GM23338 (cell line): ENCODE data around the gene FARP1. TPM values are rescaled to one million over a fixed set of nuclear protein-coding genes. Genes with fewer than 3 reads are reported as not detected.
A peak's percentile ranks its signal among the peaks of the same experiment; 100 is the strongest.

Experiments
- ATAC-seq: fragments of 200-7000 bp; cut with Tn5 transposase; 3 replicates; pipeline ENCODE4 v1.9.1; 2020
- DNase-seq: peaks from one replicate; pipeline ENCODE4 v3.0.0-alpha.2; 2015; ENCODE audit warnings: low spot score
- H2AFZ ChIP-seq: fragments of 200-600 bp; sonication (generic); 2 replicates; pipeline ENCODE4 v1.8.0; 2016; ENCODE audit warnings: antibody characterized with exemption, mild to moderate bottlenecking, moderate library complexity
- H3F3A ChIP-seq: fragments of 200-600 bp; sonication (generic); replicated peaks from 2 replicates; pipeline ENCODE4 v1.8.0; 2017; ENCODE audit warnings: antibody characterized with exemption, mixed run types, low read depth
- H3K27ac ChIP-seq: fragments of 200-600 bp; sonication (generic); 2 replicates; pipeline ENCODE4 v1.6.1; 2016; ENCODE audit warnings: low read depth
- H3K27me3 ChIP-seq: fragments of 200-600 bp; sonication (generic); 2 replicates; pipeline ENCODE4 v1.8.0; 2016; ENCODE audit warnings: mild to moderate bottlenecking, mixed run types, moderate library complexity; ENCODE audit not compliant: insufficient read depth
- H3K36me3 ChIP-seq: fragments of 200-600 bp; sonication (generic); 2 replicates; pipeline ENCODE4 v1.8.0; 2016; ENCODE audit warnings: mild to moderate bottlenecking; ENCODE audit not compliant: insufficient read depth
- H3K4me1 ChIP-seq: fragments of 200-600 bp; sonication (generic); 2 replicates; pipeline ENCODE4 v1.8.0; 2016; ENCODE audit warnings: mild to moderate bottlenecking, moderate library complexity; ENCODE audit not compliant: insufficient read depth
- H3K4me2 ChIP-seq: fragments of 200-600 bp; sonication (generic); 2 replicates; pipeline ENCODE4 v1.7.1; 2017; ENCODE audit warnings: mixed run types
- H3K4me3 ChIP-seq: fragments of 200-600 bp; sonication (generic); 2 replicates; pipeline ENCODE4 v1.6.1; 2016; ENCODE audit warnings: mixed run types
- H3K79me2 ChIP-seq: fragments of 200-600 bp; sonication (generic); replicated peaks from 2 replicates; pipeline ENCODE4 v1.8.0; 2017; ENCODE audit warnings: mild to moderate bottlenecking; ENCODE audit not compliant: insufficient read depth
- H3K9me2 ChIP-seq: fragments of 200-600 bp; sonication (generic); 2 replicates; pipeline ENCODE4 v1.8.0; 2017; ENCODE audit not compliant: insufficient read depth
- H4K20me1 ChIP-seq: fragments of 200-600 bp; sonication (generic); replicated peaks from 2 replicates; pipeline ENCODE4 v1.8.0; 2017; ENCODE audit warnings: mild to moderate bottlenecking; ENCODE audit not compliant: insufficient read depth
- H3K27ac Mint-ChIP-seq: 2 replicates; pipeline ENCODE4 v1.8.0; 2020; ENCODE audit warnings: inconsistent platforms, mild to moderate bottlenecking, moderate library complexity, mixed read lengths
- H3K27me3 Mint-ChIP-seq: 3 replicates; pipeline ENCODE4 v1.8.0; 2022; ENCODE audit warnings: low read depth, mild to moderate bottlenecking, moderate library complexity, mixed read lengths, inconsistent platforms; ENCODE audit not compliant: insufficient read depth, poor library complexity
- H3K36me3 Mint-ChIP-seq: 3 replicates; pipeline ENCODE4 v1.8.0; 2021; ENCODE audit warnings: low read depth, mild to moderate bottlenecking, inconsistent platforms, moderate library complexity, mixed read lengths
- H3K4me1 Mint-ChIP-seq: 3 replicates; pipeline ENCODE4 v1.8.0; 2020; ENCODE audit warnings: mild to moderate bottlenecking, inconsistent platforms, mixed read lengths
- H3K4me3 Mint-ChIP-seq: 3 replicates; pipeline ENCODE4 v1.8.0; 2021; ENCODE audit warnings: moderate library complexity, mild to moderate bottlenecking, inconsistent platforms, mixed read lengths
- H3K9me3 Mint-ChIP-seq: 3 replicates; pipeline ENCODE4 v1.8.0; 2020; ENCODE audit warnings: moderate library complexity, mild to moderate bottlenecking, inconsistent platforms, mixed read lengths
- CREB1 ChIP-seq: fragments of 250-450 bp; sonication (Bioruptor Pico); IDR thresholded peaks from 2 replicates; pipeline ENCODE4 v1.5.0; 2020; ENCODE audit warnings: low read depth, mild to moderate bottlenecking, moderate library complexity
- CTCF ChIP-seq, 2 experiments: fragments of 200-600 bp in 1 of 2; sonication (generic) in 1 of 2; conservative IDR thresholded peaks; 2 replicates each; pipeline versions ENCODE4 v1.5.1 to v1.6.1; 2016 to 2017; ENCODE audit warnings: antibody characterized with exemption in 2 of 2, low read depth in 2 of 2, mild to moderate bottlenecking in 2 of 2, moderate library complexity in 1 of 2
- EZH2 ChIP-seq: fragments of 200-600 bp; sonication (generic); IDR thresholded peaks from one replicate; pipeline ENCODE4 v1.8.0; 2017; ENCODE audit warnings: antibody characterized with exemption, mild to moderate bottlenecking, low read depth; ENCODE audit not compliant: unreplicated experiment
- JUNB ChIP-seq: IDR thresholded peaks from one replicate; pipeline ENCODE4 v1.6.1; 2016; ENCODE audit warnings: antibody characterized with exemption; ENCODE audit not compliant: unreplicated experiment
- ZNF114 ChIP-seq: fragments of 250-450 bp; sonication (Bioruptor Pico); IDR thresholded peaks from 2 replicates; pipeline ENCODE4 v1.5.0; 2020; ENCODE audit warnings: mild to moderate bottlenecking, moderate library complexity
- polyA plus RNA-seq: library from polyadenylated mRNA; unstranded; fragments of >200 nt; fragmentation: Nextera tagmentation; extraction: Ambion mirVana; gene quantifications from 2 replicates; pipeline ENCODE4 v1.2.1, GENCODE V29; 2016
- total RNA-seq: library from RNA; depleted of rRNA; stranded (reverse); fragments of >200 nt; shearing (Covaris generic); gene quantifications from 2 replicates; pipeline ENCODE4 v1.2.3, GENCODE V29; 2014

Gene FARP1
- total and polyA plus RNA-seq, 2 experiments from 2014 or later = 53.6 to 82.5 TPM

- no peak for TF ChIP-seq CREB1
- no peak for TF ChIP-seq EZH2
- TF ChIP-seq JUNB = no peak
- TF ChIP-seq ZNF114 (CRISPR knock-in tag) = no peak
- no peak for TF ChIP-seq CTCF (conservative IDR thresholded peaks at IDR 0.05; ENCODE audit: low read depth in 2 of 2)
These were observed 246.4 kb downstream of the FARP1 start (continued) for GRCh38 chr13:98389319-98389718.

GRCh38 chr13:98390086-98390715 is 247.3 kb downstream of the FARP1 start:
- no peaks in the 10 kb centered on the region for H3K4me1 ChIP-seq
- no peaks in the 10 kb centered on the region for H3K79me2 ChIP-seq
- Mint-ChIP-seq H3K9me3 (no peaks in the 10 kb centered on the region), H3K4me1 (no peaks in the 10 kb centered on the region), H3K27me3 (no peaks in the 10 kb centered on the region), H3K36me3 (peaks cover 31% of the 10 kb centered on the region), H3K4me3 (no peak overlapping the region), H3K27ac (peak overlapping the region; percentile 31; the same call in 1 of the 2 replicates)
- TF ChIP-seq CTCF (conservative IDR thresholded peaks at IDR 0.05; ENCODE audit: low read depth in 2 of 2) (peak in 1 of 2 experiments; percentile 33; a peak in 2 of 4 replicates), EZH2 (no peak)
- H3K36me3 ChIP-seq = no peaks in the 10 kb centered on the region
- no peak overlapping the region for H3K27ac ChIP-seq
- no peak overlapping the region for H2AFZ ChIP-seq
- DNase-seq (no peak), ATAC-seq (peak; percentile 39; the same call in 2 of the 3 replicates)
- no peaks in the 10 kb centered on the region for H4K20me1 ChIP-seq
- no peaks in the 10 kb centered on the region for H3K9me2 ChIP-seq
- no peaks in the 10 kb centered on the region for H3K27me3 ChIP-seq
- no peaks in the 10 kb centered on the region for H3F3A ChIP-seq
- H3K4me3 ChIP-seq = no peak overlapping the region
- H3K4me2 ChIP-seq = no peak overlapping the region

- H3F3A ChIP-seq = no peaks in the 10 kb centered on the region
- no peaks in the 10 kb centered on the region; the same call in 1 of the 2 replicates for H4K20me1 ChIP-seq
- no peak overlapping the region for H3K4me2 ChIP-seq
- no peaks in the 10 kb centered on the region for H3K27me3 ChIP-seq
- no peak overlapping the region for H3K27ac Mint-ChIP-seq
- H3K27ac ChIP-seq = no peak overlapping the region
- no peak for DNase-seq
- peaks cover 17% of the 10 kb centered on the region; the same call in 2 of the 3 replicates for H3K4me1 Mint-ChIP-seq
- peaks cover 21% of the 10 kb centered on the region for H3K36me3 Mint-ChIP-seq
- H3K4me3 Mint-ChIP-seq = no peak overlapping the region
- no peak overlapping the region for H2AFZ ChIP-seq
- H3K36me3 ChIP-seq = no peaks in the 10 kb centered on the region
- H3K9me2 ChIP-seq = no peaks in the 10 kb centered on the region
- no peaks in the 10 kb centered on the region for H3K27me3 Mint-ChIP-seq
- H3K79me2 ChIP-seq = no peaks in the 10 kb centered on the region
- TF ChIP-seq EZH2 = no peak
- H3K4me1 ChIP-seq = peaks cover 18% of the 10 kb centered on the region; the same call in 1 of the 2 replicates
- no peaks in the 10 kb centered on the region for H3K9me3 Mint-ChIP-seq
- H3K4me3 ChIP-seq = no peak overlapping the region
- no peak for ATAC-seq
These were observed 251.0 kb downstream of the FARP1 start for GRCh38 chr13:98393873-98394272.
